ENCODE data around the gene BDP1. TPM values are rescaled to one million over a fixed set of nuclear protein-coding genes. Genes with fewer than 3 reads are reported as not detected.
A peak's percentile ranks its signal among the peaks of the same experiment; 100 is the strongest.
"Not testable (repeated sequence)": the region's sequence is repeated elsewhere in the genome, so short reads cannot be mapped to it uniquely, and the experiment has no call there.

BDP1 gene
- total RNA-seq, 1 donor from 2014 or later = 26.8 TPM

DNA sequence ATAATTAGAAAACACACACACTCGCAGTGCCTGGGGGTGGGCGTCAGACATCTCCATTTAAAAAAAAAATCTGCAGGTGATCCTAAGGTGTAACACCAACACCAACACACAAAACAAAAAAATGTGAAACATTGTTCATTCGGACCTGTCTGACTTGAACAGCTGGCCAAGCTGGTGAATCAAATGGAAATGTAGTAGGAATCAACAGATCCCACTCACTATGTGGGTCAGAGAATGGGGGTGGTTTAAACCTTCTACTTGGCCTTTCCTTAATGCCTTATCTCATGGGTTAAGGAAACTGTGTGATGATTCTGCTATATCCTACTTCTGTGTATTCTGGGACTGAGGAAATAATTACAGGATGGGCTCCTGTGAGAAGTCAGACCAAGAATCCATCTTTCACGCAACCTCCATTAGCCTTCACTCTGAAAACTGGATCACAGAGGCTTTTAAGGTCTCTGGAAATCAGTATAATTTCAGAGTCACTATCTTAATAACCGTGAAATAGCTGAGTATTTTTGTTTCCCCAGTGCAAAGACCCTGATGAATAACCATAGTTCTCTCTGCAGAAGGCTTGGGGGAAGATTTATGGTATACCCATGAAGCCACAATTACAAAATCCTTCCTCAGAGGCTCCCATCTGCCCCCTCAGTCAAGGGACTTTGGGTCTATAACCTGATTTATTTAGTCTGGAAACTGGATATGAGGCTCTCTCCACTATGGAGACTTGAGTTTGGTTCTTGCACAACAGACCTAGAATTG lies 114.5 kb downstream of the BDP1 start:
- intact Hi-C loops (cut with DNase I) = no loop called here
- no peaks in the 10 kb centered on the region for H3K4me1 ChIP-seq
- H3K27me3 ChIP-seq (ENCODE audit: low read depth) = no peaks in the 10 kb centered on the region
- peaks cover 22% of the 10 kb centered on the region for H3K36me3 ChIP-seq
- TF ChIP-seq, protein P1, sequence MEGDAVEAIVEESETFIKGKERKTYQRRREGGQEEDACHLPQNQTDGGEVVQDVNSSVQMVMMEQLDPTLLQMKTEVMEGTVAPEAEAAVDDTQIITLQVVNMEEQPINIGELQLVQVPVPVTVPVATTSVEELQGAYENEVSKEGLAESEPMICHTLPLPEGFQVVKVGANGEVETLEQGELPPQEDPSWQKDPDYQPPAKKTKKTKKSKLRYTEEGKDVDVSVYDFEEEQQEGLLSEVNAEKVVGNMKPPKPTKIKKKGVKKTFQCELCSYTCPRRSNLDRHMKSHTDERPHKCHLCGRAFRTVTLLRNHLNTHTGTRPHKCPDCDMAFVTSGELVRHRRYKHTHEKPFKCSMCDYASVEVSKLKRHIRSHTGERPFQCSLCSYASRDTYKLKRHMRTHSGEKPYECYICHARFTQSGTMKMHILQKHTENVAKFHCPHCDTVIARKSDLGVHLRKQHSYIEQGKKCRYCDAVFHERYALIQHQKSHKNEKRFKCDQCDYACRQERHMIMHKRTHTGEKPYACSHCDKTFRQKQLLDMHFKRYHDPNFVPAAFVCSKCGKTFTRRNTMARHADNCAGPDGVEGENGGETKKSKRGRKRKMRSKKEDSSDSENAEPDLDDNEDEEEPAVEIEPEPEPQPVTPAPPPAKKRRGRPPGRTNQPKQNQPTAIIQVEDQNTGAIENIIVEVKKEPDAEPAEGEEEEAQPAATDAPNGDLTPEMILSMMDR (IDR thresholded peaks at IDR 0.05) = no peak
- H3K4me3 ChIP-seq = no peak overlapping the region
- ATAC-seq (no peak), DNase-seq (no peak)
- no peak overlapping the region for H3K27ac ChIP-seq
- no peaks in the 10 kb centered on the region for H3K9me3 ChIP-seq

DNA sequence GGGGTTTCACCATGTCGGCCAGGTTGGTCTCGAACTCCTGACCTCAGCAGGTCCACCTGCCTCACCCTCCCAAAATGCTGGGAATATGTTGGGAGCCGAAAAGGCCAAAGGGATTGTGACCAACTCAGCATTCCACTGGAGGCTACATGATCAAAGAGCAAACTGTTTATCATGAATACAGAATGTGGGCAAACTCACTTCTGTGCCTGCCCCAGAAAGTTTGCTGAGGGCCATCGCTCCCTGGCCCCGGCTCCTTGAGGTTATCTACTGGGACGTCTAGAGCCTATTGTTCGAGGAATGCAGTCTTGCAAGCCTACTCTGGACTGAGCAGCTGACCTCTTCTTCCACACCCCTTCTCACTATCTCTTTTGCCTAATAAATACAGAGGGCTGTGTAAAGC lies 116.4 kb downstream of the BDP1 start:
- H3K9me3 ChIP-seq; H3K4me1 ChIP-seq; DNase-seq; ATAC-seq; H3K27me3 ChIP-seq (ENCODE audit: low read depth); H3K27ac ChIP-seq; intact Hi-C loops (cut with DNase I); H3K36me3 ChIP-seq; H3K4me3 ChIP-seq: not testable (repeated sequence)

DNA sequence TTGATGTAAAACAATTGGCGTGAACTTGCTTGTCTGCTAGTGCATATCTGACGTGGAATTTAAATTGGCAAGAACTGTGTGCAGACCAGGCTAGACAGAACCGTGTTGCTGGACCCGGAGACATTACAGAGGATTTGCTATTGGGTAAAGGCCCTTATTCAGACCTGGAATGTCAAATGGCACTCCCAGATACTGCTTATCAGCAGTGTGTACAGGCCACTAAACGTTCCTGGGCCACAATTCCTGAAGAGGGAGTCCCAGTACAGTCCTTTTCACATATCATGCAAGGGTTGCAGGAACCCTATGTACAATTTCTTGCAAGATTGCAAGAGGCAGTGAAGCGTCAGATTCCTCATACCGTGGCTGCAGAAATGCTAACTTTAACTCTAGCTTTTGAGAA lies 118.1 kb downstream of the BDP1 start:
- peak; percentile 57 to 65 for ATAC-seq
- intact Hi-C loops (cut with DNase I) = no loop called here
- Histone ChIP-seq H3K27ac (no peak overlapping the region), H3K36me3 (no peaks in the 10 kb centered on the region), H3K9me3 (no peaks in the 10 kb centered on the region), H3K4me1 (no peaks in the 10 kb centered on the region), H3K4me3 (no peak overlapping the region), H3K27me3 (ENCODE audit: low read depth) (no peaks in the 10 kb centered on the region)
- DNase-seq = no peak
- TF ChIP-seq, protein P1 (IDR thresholded peaks at IDR 0.05) = no peak

DNA sequence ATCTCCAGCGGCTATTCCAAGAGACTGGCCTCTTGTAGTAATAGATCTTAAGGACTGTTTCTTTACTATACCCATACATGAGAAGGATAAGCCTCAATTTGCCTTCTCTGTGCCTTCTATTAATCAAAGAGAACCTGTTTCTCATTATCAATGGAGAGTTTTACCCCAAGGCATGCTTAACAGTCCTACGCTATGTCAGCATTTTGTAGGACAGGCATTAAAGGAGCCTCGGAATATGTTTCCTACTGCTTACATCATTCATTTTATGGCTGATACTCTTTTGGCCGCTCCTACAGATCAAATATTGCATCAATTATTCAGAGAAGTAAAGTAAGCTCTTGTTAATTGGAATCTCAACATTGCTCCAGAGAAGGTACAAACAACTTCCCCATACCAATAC lies 120.1 kb downstream of the BDP1 start:
- H3K27me3 ChIP-seq (ENCODE audit: low read depth); DNase-seq; H3K27ac ChIP-seq; H3K9me3 ChIP-seq; intact Hi-C loops (cut with DNase I); H3K4me1 ChIP-seq; H3K4me3 ChIP-seq; H3K36me3 ChIP-seq; ATAC-seq: not testable (repeated sequence)

DNA sequence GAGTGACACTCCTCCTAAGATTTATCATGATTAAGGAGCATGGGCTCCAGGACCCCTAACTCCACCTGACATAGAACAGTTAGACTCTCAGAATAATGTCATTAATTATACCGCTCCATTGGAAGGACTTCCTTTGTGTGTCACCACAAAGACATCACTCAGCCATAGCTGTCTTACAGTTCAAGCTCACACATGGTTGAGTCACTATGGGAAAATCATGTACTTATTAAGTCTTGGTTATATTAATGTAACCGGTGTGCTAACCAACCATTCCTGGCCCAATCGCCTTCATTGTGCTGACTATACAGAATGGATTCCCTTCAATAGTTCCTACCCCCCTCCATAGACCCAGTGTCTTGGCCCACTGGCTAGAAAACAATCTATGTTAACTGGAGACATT lies 120.8 kb downstream of the BDP1 start:
- no peak overlapping the region for H3K27ac ChIP-seq
- ATAC-seq (no peak), DNase-seq (no peak)
- intact Hi-C loops (cut with DNase I) = no loop called here
- no peaks in the 10 kb centered on the region for H3K27me3 ChIP-seq (ENCODE audit: low read depth)
- no peaks in the 10 kb centered on the region for H3K4me1 ChIP-seq
- TF ChIP-seq, protein P1 (IDR thresholded peaks at IDR 0.05) = no peak
- no peaks in the 10 kb centered on the region for H3K36me3 ChIP-seq
- no peak overlapping the region for H3K4me3 ChIP-seq
- no peaks in the 10 kb centered on the region for H3K9me3 ChIP-seq

DNA sequence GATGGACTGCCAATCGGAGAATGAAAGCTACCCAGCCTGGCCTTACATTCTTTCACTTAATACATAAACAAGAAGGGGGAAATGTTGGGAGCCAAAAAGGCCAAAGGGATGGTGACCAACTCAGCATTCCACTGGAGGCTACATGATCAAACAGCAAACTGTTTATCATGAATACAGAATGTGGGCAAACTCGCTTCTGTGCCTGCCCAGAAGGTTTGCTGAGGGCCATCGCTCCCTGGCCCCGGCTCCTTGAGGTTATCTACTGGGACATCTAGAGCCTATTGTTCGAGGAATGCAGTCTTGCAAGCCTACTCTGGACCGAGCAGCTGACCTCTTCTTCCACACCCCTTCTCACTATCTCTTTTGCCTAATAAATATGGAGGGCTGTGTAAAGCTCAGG lies 122.4 kb downstream of the BDP1 start:
- H3K27ac ChIP-seq; H3K36me3 ChIP-seq; H3K27me3 ChIP-seq (ENCODE audit: low read depth); H3K9me3 ChIP-seq; H3K4me3 ChIP-seq; DNase-seq; ATAC-seq; H3K4me1 ChIP-seq; intact Hi-C loops (cut with DNase I): not testable (repeated sequence)

DNA sequence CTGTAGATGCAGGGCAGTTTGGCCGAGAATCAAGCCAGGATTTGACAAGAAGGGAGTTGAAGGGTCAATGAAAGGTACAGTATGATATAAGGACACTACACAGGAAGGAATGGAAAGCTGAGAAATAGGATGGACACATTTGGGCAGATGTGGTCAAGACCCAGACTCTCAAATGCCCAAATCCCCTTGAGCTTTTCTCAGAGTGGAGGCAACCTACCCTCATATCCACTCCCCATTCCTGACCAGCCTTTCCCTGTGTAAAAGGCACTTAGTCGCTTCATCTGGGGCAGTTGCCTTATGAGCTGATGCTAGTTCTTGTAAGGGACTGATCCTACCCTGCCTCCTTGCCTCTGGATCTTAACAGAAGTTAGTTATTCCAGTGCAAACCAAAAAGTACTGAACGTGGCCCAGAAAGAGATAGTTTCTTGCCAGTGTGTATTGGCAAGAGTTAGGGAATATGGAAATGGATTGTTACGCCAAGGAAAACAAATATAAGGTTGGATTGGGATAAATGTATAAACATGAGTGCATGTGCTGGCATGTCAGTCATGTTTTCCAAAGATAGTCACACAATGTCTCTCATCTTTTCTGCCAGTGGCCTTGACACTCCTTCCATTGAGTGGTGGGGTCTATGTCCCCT lies 127.6 kb downstream of the BDP1 start:
- Histone ChIP-seq H3K4me1 (peaks cover 8% of the 10 kb centered on the region), H3K36me3 (no peaks in the 10 kb centered on the region), H3K27ac (no peak overlapping the region), H3K4me3 (no peak overlapping the region), H3K27me3 (ENCODE audit: low read depth) (no peaks in the 10 kb centered on the region), H3K9me3 (no peaks in the 10 kb centered on the region)
- TF ChIP-seq, protein P1 (IDR thresholded peaks at IDR 0.05) = no peak
- no peak for DNase-seq
- ATAC-seq = no peak
- intact Hi-C loops (cut with DNase I) = no loop called here
